Adipocyte (in vitro differentiated cells): ENCODE results near the gene DMRT1.
"Not testable (repeated sequence)": the region's sequence is repeated elsewhere in the genome, so short reads cannot be mapped to it uniquely, and the experiment has no call there.

Experiments
- DNase-seq: peaks from one replicate; pipeline ENCODE4 v3.0.0-alpha.2; 2015; ENCODE audit warnings: low read depth
- H3K27me3 ChIP-seq: replicated peaks from 2 replicates; pipeline ENCODE4 v1.7.0; 2013; ENCODE audit warnings: mild to moderate bottlenecking, low read length, moderate library complexity; ENCODE audit not compliant: control insufficient read depth, insufficient read depth
- H3K36me3 ChIP-seq: 2 replicates; pipeline ENCODE4 v1.7.0; 2013; ENCODE audit warnings: low read length, mild to moderate bottlenecking, moderate library complexity; ENCODE audit not compliant: control insufficient read depth, insufficient read depth, severe bottlenecking
- H3K4me1 ChIP-seq: 2 replicates; pipeline ENCODE4 v1.7.0; 2013; ENCODE audit warnings: mild to moderate bottlenecking, low read length, moderate library complexity; ENCODE audit not compliant: control insufficient read depth, insufficient read depth
- H3K4me3 ChIP-seq: 2 replicates; pipeline ENCODE4 v1.7.0; 2013; ENCODE audit warnings: mild to moderate bottlenecking, low read length, moderate library complexity
- H3K9ac ChIP-seq: 2 replicates; pipeline ENCODE4 v1.7.0; 2013; ENCODE audit warnings: mild to moderate bottlenecking, low read length, moderate library complexity
- H3K9me3 ChIP-seq: 2 replicates; pipeline ENCODE4 v1.7.0; 2013; ENCODE audit warnings: mild to moderate bottlenecking, low read length, moderate library complexity; ENCODE audit not compliant: control insufficient read depth

Gene DMRT1

DNA sequence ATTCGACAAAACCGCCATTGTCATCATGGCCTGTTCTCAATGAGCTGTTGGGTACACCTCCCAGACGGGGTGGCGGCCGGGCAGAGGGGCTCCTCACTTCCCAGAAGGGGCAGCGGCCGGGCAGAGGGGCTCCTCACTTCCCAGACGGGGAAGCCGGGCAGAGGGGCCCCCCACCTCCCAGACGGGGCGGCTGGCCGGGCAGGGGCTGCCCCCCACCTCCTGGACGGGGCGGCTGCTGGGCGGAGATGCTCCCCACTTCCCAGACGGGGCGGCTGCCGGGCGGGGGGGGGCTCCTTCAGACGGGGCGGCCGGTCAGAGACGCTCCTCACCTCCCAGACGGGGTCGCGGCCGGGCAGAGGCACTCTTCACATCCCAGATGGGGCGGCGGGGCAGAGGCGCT lies 20.0 kb downstream of the DMRT1 start:
- H3K27me3 ChIP-seq, H3K4me1 ChIP-seq, H3K9me3 ChIP-seq, H3K4me3 ChIP-seq, H3K36me3 ChIP-seq, H3K9ac ChIP-seq, DNase-seq: not testable (repeated sequence)

DNA sequence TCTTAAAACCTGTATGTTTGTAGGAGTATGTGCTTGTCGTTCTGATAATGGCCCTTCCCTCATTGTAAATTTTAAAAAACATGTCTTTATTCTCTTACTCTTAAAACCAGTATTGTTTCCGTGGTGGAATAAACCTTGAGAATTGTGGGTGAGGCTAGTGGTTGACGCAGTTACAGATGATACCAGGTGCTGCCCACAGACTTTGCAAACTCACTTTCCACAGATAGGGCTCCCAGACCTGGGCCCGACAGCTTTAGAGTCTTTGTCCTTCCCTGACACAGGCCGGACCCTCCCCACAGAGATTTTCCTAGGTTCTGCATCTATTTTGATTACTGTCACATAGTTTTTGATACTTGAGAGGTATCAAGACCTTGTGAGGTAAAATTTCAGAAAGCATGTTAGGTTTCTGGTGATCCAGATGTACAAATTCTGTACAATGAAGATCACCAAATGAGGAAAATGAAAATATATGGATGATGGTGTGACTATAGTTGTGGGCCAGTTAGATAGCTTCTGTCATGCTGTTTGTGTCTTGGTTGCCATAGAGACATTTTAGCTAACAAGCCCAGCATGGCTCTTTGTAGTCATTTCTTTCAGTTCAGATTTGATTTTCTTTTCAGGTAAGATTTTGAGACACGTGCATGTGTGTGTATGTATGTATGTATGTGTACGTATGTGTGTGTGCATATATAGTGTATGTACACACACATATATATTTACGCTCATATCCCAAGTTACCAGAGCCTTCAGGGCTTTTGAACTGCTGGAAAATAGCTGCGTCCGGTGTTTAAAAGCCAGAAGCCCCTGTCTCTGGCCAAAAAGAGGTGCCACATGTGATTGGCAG lies 33.8 kb downstream of the DMRT1 start:
- Histone ChIP-seq H3K27me3 (peaks cover 18% of the 10 kb centered on the region), H3K36me3 (no peaks in the 10 kb centered on the region), H3K9me3 (no peaks in the 10 kb centered on the region), H3K4me3 (no peak overlapping the region), H3K9ac (no peak overlapping the region), H3K4me1 (peaks cover 4% of the 10 kb centered on the region)
- DNase-seq: no peak

GRCh38 chr9:876425-876824 lies 34.9 kb downstream of the DMRT1 start:
- no peak overlapping the region for H3K4me3 ChIP-seq
- no peaks in the 10 kb centered on the region for H3K36me3 ChIP-seq
- no peak overlapping the region for H3K9ac ChIP-seq
- H3K9me3 ChIP-seq: no peaks in the 10 kb centered on the region
- H3K4me1 ChIP-seq: peaks cover 4% of the 10 kb centered on the region
- H3K27me3 ChIP-seq: peaks cover 20% of the 10 kb centered on the region
- no peak for DNase-seq

DNA sequence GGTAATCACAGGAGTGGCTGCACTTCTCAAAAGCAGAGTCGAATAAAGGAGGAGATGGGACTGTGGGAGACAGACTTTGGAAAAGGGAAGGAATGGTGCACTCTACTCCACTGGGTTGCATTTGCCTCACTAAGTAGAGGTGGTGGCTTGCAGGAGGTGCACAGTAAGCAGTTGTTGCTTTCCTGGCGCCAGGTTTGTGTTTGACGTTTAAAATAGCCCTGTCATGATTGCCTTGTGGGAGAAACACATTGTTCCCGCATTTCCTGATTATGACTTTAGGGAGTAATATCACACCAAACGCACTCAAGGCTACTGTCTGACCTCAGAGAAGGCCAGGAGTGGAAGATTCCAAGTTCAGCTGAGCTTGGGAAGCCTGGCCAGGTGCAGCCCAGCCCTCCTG lies 36.7 kb downstream of the DMRT1 start:
- Histone ChIP-seq H3K4me3 (no peak overlapping the region), H3K36me3 (no peaks in the 10 kb centered on the region), H3K4me1 (peaks cover 4% of the 10 kb centered on the region), H3K9ac (no peak overlapping the region), H3K9me3 (no peaks in the 10 kb centered on the region), H3K27me3 (peaks cover 32% of the 10 kb centered on the region)
- no peak for DNase-seq

DNA sequence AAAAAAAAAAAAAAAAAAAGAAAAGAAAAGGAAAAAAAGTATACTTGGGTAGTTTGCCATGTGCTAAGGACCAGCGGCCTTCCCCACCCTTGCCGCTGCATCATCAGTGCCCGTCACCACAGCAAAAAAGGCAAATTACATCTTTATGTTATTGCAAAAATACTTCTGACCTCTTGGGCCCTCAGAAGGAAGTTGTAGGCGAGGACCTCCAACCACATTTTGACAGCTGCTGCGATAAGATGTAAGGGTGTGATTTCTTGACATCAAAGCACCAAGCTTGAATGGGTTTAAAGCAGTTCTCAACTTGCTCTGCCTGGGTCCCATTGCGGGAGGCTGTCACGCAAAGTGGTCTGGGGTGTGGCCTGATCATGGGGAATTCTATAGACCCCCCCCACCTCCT lies 39.2 kb downstream of the DMRT1 start:
- Histone ChIP-seq H3K27me3 (peaks cover 32% of the 10 kb centered on the region), H3K4me3 (no peak overlapping the region), H3K9me3 (no peaks in the 10 kb centered on the region), H3K9ac (no peak overlapping the region), H3K36me3 (no peaks in the 10 kb centered on the region), H3K4me1 (peaks cover 4% of the 10 kb centered on the region)
- no peak for DNase-seq

DNA sequence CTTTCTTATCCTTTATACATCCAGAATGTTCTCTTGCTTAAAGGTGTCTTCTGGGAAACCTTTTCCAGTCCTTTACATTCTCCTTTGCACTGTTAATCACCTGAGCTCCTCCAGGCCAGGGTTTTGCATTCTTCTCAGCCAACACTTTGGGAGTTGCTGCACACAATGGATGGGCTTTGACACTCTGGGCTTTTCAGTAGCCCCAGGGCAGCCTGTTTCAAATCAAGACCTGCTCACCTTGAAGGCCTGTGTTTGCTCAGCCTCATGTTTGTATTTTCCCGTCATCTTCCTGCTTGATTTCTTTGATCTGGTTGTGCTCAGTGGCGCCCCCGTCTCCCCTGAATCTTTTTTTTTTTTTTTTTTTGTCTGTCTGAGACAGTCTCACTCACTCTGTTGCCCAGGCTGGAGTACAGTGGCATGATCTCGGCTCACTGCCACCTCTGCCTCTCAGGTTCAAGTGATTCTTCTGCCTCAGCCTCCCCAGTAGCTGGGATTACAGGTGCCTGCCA lies 41.0 kb downstream of the DMRT1 start:
- Histone ChIP-seq H3K36me3 (no peaks in the 10 kb centered on the region), H3K4me1 (no peaks in the 10 kb centered on the region), H3K9ac (no peak overlapping the region), H3K9me3 (no peaks in the 10 kb centered on the region), H3K27me3 (peaks cover 33% of the 10 kb centered on the region), H3K4me3 (no peak overlapping the region)
- DNase-seq: no peak

DNA sequence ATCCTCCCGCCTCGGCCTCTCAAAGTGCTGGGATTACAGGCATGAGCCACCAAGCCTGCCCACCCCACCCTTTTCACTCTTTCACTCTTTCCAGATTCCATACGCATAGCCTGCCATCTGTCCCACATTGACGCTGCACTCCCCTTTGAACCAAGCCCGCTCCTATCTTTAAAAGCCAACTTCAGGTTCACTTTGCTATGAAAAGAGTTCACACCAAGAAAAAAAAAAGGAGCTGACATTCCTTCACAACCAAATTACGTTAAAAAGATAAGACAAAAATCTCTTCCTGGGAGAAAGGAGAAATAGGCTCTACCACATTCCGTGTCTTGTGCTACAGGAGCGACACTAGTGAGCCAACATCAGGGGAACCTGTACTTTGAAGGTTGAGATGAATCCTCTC lies 41.5 kb downstream of the DMRT1 start:
- Histone ChIP-seq H3K27me3 (peaks cover 31% of the 10 kb centered on the region), H3K36me3 (no peaks in the 10 kb centered on the region)
- DNase-seq: no peak

GRCh38 chr9:886886-887285 lies 45.4 kb downstream of the DMRT1 start:
- Histone ChIP-seq H3K27me3 (peaks cover 18% of the 10 kb centered on the region), H3K9ac (no peak overlapping the region), H3K4me1 (no peaks in the 10 kb centered on the region), H3K36me3 (no peaks in the 10 kb centered on the region), H3K4me3 (no peak overlapping the region), H3K9me3 (no peaks in the 10 kb centered on the region)
- DNase-seq: no peak

More for the DNA sequence above, 41.5 kb downstream of the DMRT1 start:
- Histone ChIP-seq H3K4me3 (no peak overlapping the region), H3K9me3 (no peaks in the 10 kb centered on the region), H3K9ac (no peak overlapping the region), H3K4me1 (no peaks in the 10 kb centered on the region)

DNA sequence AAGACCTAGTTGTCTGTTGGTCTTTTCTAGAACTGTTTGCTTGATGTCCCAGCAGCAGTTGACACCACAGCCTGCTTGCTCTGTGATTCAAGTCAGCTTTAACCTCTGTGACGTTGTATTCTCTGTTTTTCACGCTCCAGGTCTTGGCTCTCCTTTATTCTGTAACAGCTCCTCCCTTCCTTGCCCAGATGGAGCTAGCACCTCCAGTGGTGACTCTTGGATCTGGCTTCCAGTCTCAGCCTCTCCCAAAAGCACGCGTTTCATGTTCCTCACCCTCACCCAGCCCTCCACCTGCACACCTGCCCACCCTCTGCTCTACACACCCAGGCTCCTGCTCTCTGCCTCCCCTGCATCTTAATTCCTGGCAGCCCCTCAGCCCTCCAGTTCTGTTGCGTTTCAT lies 50.6 kb downstream of the DMRT1 start:
- Histone ChIP-seq H3K36me3 (no peaks in the 10 kb centered on the region), H3K27me3 (peaks cover 3% of the 10 kb centered on the region), H3K4me3 (no peak overlapping the region), H3K9ac (no peak overlapping the region), H3K9me3 (no peaks in the 10 kb centered on the region), H3K4me1 (no peaks in the 10 kb centered on the region)
- no peak for DNase-seq

DNA sequence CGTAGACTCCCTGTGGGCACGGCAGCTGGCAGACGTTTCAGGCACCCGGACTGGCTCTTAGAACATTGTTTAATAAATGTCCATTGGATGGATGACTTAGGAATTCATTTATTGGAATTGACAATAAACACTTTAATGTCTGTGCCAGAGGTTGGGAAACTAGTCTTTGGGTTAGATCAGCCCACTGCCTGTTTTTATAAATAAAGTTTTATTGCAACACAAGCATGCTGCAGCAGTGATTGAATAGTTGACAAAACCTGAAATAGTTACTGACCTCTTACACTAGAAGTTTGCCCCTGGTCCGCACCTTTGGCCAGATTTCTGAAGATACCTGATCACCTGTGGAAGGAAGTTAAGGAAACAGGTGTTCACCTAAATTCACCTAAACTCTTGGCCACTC lies 51.6 kb downstream of the DMRT1 start:
- no peak for DNase-seq
- Histone ChIP-seq H3K4me1 (no peaks in the 10 kb centered on the region), H3K36me3 (no peaks in the 10 kb centered on the region)

GRCh38 chr9:893843-894420 lies 52.4 kb downstream of the DMRT1 start:
- no peaks in the 10 kb centered on the region for H3K27me3 ChIP-seq
- no peaks in the 10 kb centered on the region for H3K36me3 ChIP-seq
- no peaks in the 10 kb centered on the region for H3K9me3 ChIP-seq
- no peak overlapping the region for H3K4me3 ChIP-seq
- no peaks in the 10 kb centered on the region for H3K4me1 ChIP-seq
- peak; percentile 63 for DNase-seq
- peak overlapping the region; percentile 34 for H3K9ac ChIP-seq

More for the DNA sequence above, 51.6 kb downstream of the DMRT1 start:
- H3K9me3 ChIP-seq: no peaks in the 10 kb centered on the region
- H3K27me3 ChIP-seq: no peaks in the 10 kb centered on the region
- H3K4me3 ChIP-seq: no peak overlapping the region
- no peak overlapping the region for H3K9ac ChIP-seq
